PFSK-1 (cell line): ENCODE data around the gene LZIC.

Experiments used
- FOXP2 ChIP-seq: optimal IDR thresholded peaks from 2 replicates; pipeline ENCODE3; 2011; ENCODE audit warnings: borderline replicate concordance, control low read depth, inconsistent platforms; ENCODE audit not compliant: insufficient read depth; ENCODE audit errors: extremely low read length, extremely low read depth
- POLR2AphosphoS5 ChIP-seq: IDR thresholded peaks from 2 replicates; pipeline ENCODE4 v1.6.1; 2012; ENCODE audit warnings: low read depth, mild to moderate bottlenecking, control low read depth, low read length, moderate library complexity
- REST ChIP-seq, 2 experiments: IDR thresholded peaks; 2 replicates each; pipeline versions ENCODE4 v1.6.1 to v1.8.0; 2011 to 2012; ENCODE audit warnings: low read depth in 2 of 2, low read length in 2 of 2, control low read depth in 1 of 2, inconsistent platforms in 1 of 2, mild to moderate bottlenecking in 1 of 2, moderate library complexity in 1 of 2; ENCODE audit not compliant: insufficient read depth in 1 of 2
- SIN3A ChIP-seq: IDR thresholded peaks from 2 replicates; pipeline ENCODE4 v1.6.1; 2012; ENCODE audit warnings: mild to moderate bottlenecking, low read length, moderate library complexity, borderline replicate concordance; ENCODE audit not compliant: insufficient read depth
- TAF1 ChIP-seq: IDR thresholded peaks from 2 replicates; pipeline ENCODE4 v1.6.1; 2012; ENCODE audit warnings: low read length, control low read depth, borderline replicate concordance; ENCODE audit not compliant: insufficient read depth

Gene LZIC

GRCh38 chr1:9912264-9912936 is 30.8 kb downstream of the LZIC start:
- no peak for TF ChIP-seq TAF1

GRCh38 chr1:9910423-9911178 is 32.6 kb downstream of the LZIC start:
- TF ChIP-seq TAF1, result no peak
- TF ChIP-seq SIN3A, result no peak
- no peak for TF ChIP-seq REST (IDR thresholded peaks at IDR 0.05; ENCODE audit: insufficient read depth in 1 of 2, low read depth in 2 of 2, low read length in 2 of 2)
- peak; percentile 80 for TF ChIP-seq FOXP2
- TF ChIP-seq POLR2AphosphoS5, result no peak; the same call in 1 of the 2 replicates

- TF ChIP-seq POLR2AphosphoS5 (no peak; the same call in 1 of the 2 replicates), REST (IDR thresholded peaks at IDR 0.05; ENCODE audit: insufficient read depth in 1 of 2, low read depth in 2 of 2, low read length in 2 of 2) (no peak), FOXP2 (no peak), TAF1 (no peak)
Measured at GRCh38 chr1:9910076-9910422, 33.1 kb downstream of the LZIC start, which contains the start of gene CTNNBIP1. TSS of gene CTNNBIP1 (minus strand) at chr1:9910269. CDS start at chr1:9872064, 38,205 bp downstream.

- TF ChIP-seq SIN3A (no peak), TAF1 (no peak), POLR2AphosphoS5 (no peak), REST (IDR thresholded peaks at IDR 0.05; ENCODE audit: insufficient read depth in 1 of 2, low read depth in 2 of 2, low read length in 2 of 2) (no peak), FOXP2 (no peak)
Measured at GRCh38 chr1:9909234-9910046, 33.8 kb downstream of the LZIC start.

- TF ChIP-seq SIN3A (0 out of 2 replicates have a peak, but pooled peaks have one; percentile 17), TAF1 (no peak), POLR2AphosphoS5 (no peak), REST (IDR thresholded peaks at IDR 0.05; ENCODE audit: insufficient read depth in 1 of 2, low read depth in 2 of 2, low read length in 2 of 2) (no peak), FOXP2 (no peak)
Measured at GRCh38 chr1:9908871-9909233, 34.3 kb downstream of the LZIC start.
